ENCODE measurements around the gene GARIN5B.

DNA sequence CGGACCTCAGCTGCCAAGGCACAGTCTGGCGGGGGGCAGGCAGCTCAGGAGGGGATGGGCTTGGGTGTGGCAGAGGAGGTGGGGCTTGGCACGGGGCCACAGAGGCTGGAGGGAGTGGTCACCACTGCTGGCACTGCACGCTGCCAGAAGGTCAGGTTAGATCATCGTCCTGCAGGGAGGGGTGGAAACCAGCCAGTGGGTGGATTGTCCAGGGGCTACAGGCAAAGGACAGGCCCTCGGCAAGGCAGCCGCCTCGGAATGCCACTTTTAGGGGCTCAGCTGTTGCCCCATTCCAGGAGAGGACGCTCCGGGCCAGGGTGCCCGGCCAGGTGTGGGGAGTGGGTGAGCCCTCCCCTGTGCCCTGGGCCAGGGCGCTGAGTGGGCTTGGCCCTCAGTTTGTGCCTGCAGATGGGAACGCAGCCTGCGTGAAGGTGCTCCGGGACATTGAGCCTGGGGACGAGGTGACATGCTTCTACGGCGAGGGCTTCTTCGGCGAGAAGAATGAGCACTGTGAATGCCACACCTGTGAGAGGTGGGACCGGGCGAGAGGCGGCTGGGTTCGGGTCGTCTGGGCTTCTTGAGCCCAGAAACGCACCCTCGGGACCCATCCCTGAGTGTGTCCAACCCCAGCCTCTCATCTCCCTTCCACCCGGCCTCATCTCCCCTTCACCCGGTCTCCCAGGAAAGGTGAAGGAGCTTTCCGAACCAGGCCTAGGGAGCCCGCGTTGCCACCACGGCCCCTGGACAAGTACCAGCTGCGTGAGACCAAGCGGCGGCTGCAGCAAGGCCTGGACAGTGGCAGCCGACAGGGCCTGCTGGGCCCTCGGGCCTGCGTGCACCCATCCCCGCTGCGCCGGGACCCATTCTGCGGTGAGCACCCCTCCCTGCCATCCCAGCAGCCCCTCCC is 17.0 kb downstream of the GARIN5B start:
- TF ChIP-seq POLR2A (IDR thresholded peaks at IDR 0.05; ENCODE audit: low read length) = no peak
- TF ChIP-seq GATA1 (IDR thresholded peaks at IDR 0.05; ENCODE audit: low read depth, low read length) = no peak
